Measurements from ENCODE around the gene UNC119B.
A peak's percentile ranks its signal among the peaks of the same experiment; 100 is the strongest.
"Not testable (repeated sequence)": the region's sequence is repeated elsewhere in the genome, so short reads cannot be mapped to it uniquely, and the experiment has no call there.

UNC119B gene

GRCh38 chr12:120725151-120725658, 14.9 kb downstream of the UNC119B start:
- DNase-seq (ENCODE audit: low read depth, low spot score): no peak
- TF ChIP-seq YY1 (IDR thresholded peaks at IDR 0.05; ENCODE audit: insufficient read depth, insufficient read length) (no peak), ZNF274 (IDR thresholded peaks at IDR 0.05; ENCODE audit: low read depth, low read length) (no peak), SUZ12 (IDR thresholded peaks at IDR 0.05; ENCODE audit: extremely low read depth, insufficient read depth, insufficient read length) (no peak)
- Histone ChIP-seq H3K36me3 (ENCODE audit: insufficient read depth, insufficient read length, low read length) (peaks cover 49% of the 10 kb centered on the region), H3K4me3 (ENCODE audit: insufficient read length, low read depth) (peak overlapping the region; percentile 66), H3K27me3 (ENCODE audit: insufficient read depth, insufficient read length) (peaks cover 16% of the 10 kb centered on the region), H3K9me3 (ENCODE audit: insufficient read depth, low read length) (no peaks in the 10 kb centered on the region), H3K4me1 (ENCODE audit: insufficient read depth, insufficient read length) (peaks cover 4% of the 10 kb centered on the region), H3K9ac (ENCODE audit: insufficient read length, low read depth) (peak overlapping the region; percentile 46)

- Histone ChIP-seq H3K9ac (ENCODE audit: insufficient read length, low read depth) (peak within 1 kb of the TSS; percentile 85), H3K9me3 (ENCODE audit: insufficient read depth, low read length) (no peaks in the 10 kb centered on the region), H3K4me3 (ENCODE audit: insufficient read length, low read depth) (peak within 1 kb of the TSS; percentile 66), H3K4me1 (ENCODE audit: insufficient read depth, insufficient read length) (peaks cover 4% of the 10 kb centered on the region), H3K27me3 (ENCODE audit: insufficient read depth, insufficient read length) (peaks cover 16% of the 10 kb centered on the region), H3K36me3 (ENCODE audit: insufficient read depth, insufficient read length, low read length) (peaks cover 47% of the 10 kb centered on the region)
- DNase-seq (ENCODE audit: low read depth, low spot score): peak; percentile 73
- TF ChIP-seq ZNF274 (IDR thresholded peaks at IDR 0.05; ENCODE audit: low read depth, low read length): no peak
- TF ChIP-seq YY1 (IDR thresholded peaks at IDR 0.05; ENCODE audit: insufficient read depth, insufficient read length): peak; percentile 16
These were observed 15.6 kb downstream of the UNC119B start, which contains the start of gene ACADS for GRCh38 chr12:120725659-120726509. Gene ACADS (plus strand): TSS chr12:120725826. CDS start chr12:120725886, 60 bp downstream.

GRCh38 chr12:120726510-120726793, 16.2 kb downstream of the UNC119B start:
- DNase-seq (ENCODE audit: low read depth, low spot score): no peak
- H3K9me3 ChIP-seq (ENCODE audit: insufficient read depth, low read length): no peaks in the 10 kb centered on the region
- H3K4me1 ChIP-seq (ENCODE audit: insufficient read depth, insufficient read length): peaks cover 4% of the 10 kb centered on the region
- no peak overlapping the region for H3K4me3 ChIP-seq (ENCODE audit: insufficient read length, low read depth)
- H3K36me3 ChIP-seq (ENCODE audit: insufficient read depth, insufficient read length, low read length): peaks cover 43% of the 10 kb centered on the region
- TF ChIP-seq ZNF274 (IDR thresholded peaks at IDR 0.05; ENCODE audit: low read depth, low read length) (no peak), SUZ12 (IDR thresholded peaks at IDR 0.05; ENCODE audit: extremely low read depth, insufficient read depth, insufficient read length) (no peak), YY1 (IDR thresholded peaks at IDR 0.05; ENCODE audit: insufficient read depth, insufficient read length) (no peak)
- H3K27me3 ChIP-seq (ENCODE audit: insufficient read depth, insufficient read length): peaks cover 16% of the 10 kb centered on the region
- no peak overlapping the region for H3K9ac ChIP-seq (ENCODE audit: insufficient read length, low read depth)

- Histone ChIP-seq H3K9me3 (ENCODE audit: insufficient read depth, low read length) (no peaks in the 10 kb centered on the region), H3K4me1 (ENCODE audit: insufficient read depth, insufficient read length) (peaks cover 4% of the 10 kb centered on the region), H3K4me3 (ENCODE audit: insufficient read length, low read depth) (no peak overlapping the region), H3K9ac (ENCODE audit: insufficient read length, low read depth) (no peak overlapping the region), H3K36me3 (ENCODE audit: insufficient read depth, insufficient read length, low read length) (peaks cover 38% of the 10 kb centered on the region), H3K27me3 (ENCODE audit: insufficient read depth, insufficient read length) (peaks cover 16% of the 10 kb centered on the region)
- DNase-seq (ENCODE audit: low read depth, low spot score): no peak
- TF ChIP-seq YY1 (IDR thresholded peaks at IDR 0.05; ENCODE audit: insufficient read depth, insufficient read length) (no peak), ZNF274 (IDR thresholded peaks at IDR 0.05; ENCODE audit: low read depth, low read length) (no peak), SUZ12 (IDR thresholded peaks at IDR 0.05; ENCODE audit: extremely low read depth, insufficient read depth, insufficient read length) (no peak)
These were observed 16.7 kb downstream of the UNC119B start for GRCh38 chr12:120726961-120727360.

GRCh38 chr12:120732198-120732597, 21.9 kb downstream of the UNC119B start:
- DNase-seq (ENCODE audit: low read depth, low spot score); H3K9ac ChIP-seq (ENCODE audit: insufficient read length, low read depth); H3K4me3 ChIP-seq (ENCODE audit: insufficient read length, low read depth); H3K4me1 ChIP-seq (ENCODE audit: insufficient read depth, insufficient read length); H3K27me3 ChIP-seq (ENCODE audit: insufficient read depth, insufficient read length); H3K9me3 ChIP-seq (ENCODE audit: insufficient read depth, low read length): not testable (repeated sequence)
- H3K36me3 ChIP-seq (ENCODE audit: insufficient read depth, insufficient read length, low read length): peaks cover 14% of the 10 kb centered on the region

- Histone ChIP-seq H3K9me3 (ENCODE audit: insufficient read depth, low read length) (peaks cover 5% of the 10 kb centered on the region; the same call in 1 of the 2 replicates), H3K9ac (ENCODE audit: insufficient read length, low read depth) (no peak overlapping the region), H3K27me3 (ENCODE audit: insufficient read depth, insufficient read length) (no peaks in the 10 kb centered on the region), H3K4me3 (ENCODE audit: insufficient read length, low read depth) (no peak overlapping the region), H3K36me3 (ENCODE audit: insufficient read depth, insufficient read length, low read length) (peaks cover 11% of the 10 kb centered on the region), H3K4me1 (ENCODE audit: insufficient read depth, insufficient read length) (peaks cover 2% of the 10 kb centered on the region)
- TF ChIP-seq ZNF274 (IDR thresholded peaks at IDR 0.05; ENCODE audit: low read depth, low read length) (no peak), YY1 (IDR thresholded peaks at IDR 0.05; ENCODE audit: insufficient read depth, insufficient read length) (no peak), SUZ12 (IDR thresholded peaks at IDR 0.05; ENCODE audit: extremely low read depth, insufficient read depth, insufficient read length) (no peak)
- no peak for DNase-seq (ENCODE audit: low read depth, low spot score)
These were observed 23.3 kb downstream of the UNC119B start for GRCh38 chr12:120733574-120733973.

- H3K9ac ChIP-seq (ENCODE audit: insufficient read length, low read depth): no peak overlapping the region
- no peaks in the 10 kb centered on the region for H3K27me3 ChIP-seq (ENCODE audit: insufficient read depth, insufficient read length)
- TF ChIP-seq SUZ12 (IDR thresholded peaks at IDR 0.05; ENCODE audit: extremely low read depth, insufficient read depth, insufficient read length) (no peak), ZNF274 (IDR thresholded peaks at IDR 0.05; ENCODE audit: low read depth, low read length) (no peak), YY1 (IDR thresholded peaks at IDR 0.05; ENCODE audit: insufficient read depth, insufficient read length) (no peak)
- DNase-seq (ENCODE audit: low read depth, low spot score): no peak
- peaks cover 5% of the 10 kb centered on the region; the same call in 1 of the 2 replicates for H3K9me3 ChIP-seq (ENCODE audit: insufficient read depth, low read length)
- H3K4me1 ChIP-seq (ENCODE audit: insufficient read depth, insufficient read length): peaks cover 2% of the 10 kb centered on the region
- H3K4me3 ChIP-seq (ENCODE audit: insufficient read length, low read depth): no peak overlapping the region
- peaks cover 13% of the 10 kb centered on the region for H3K36me3 ChIP-seq (ENCODE audit: insufficient read depth, insufficient read length, low read length)
These were observed 24.0 kb downstream of the UNC119B start for GRCh38 chr12:120734210-120734609.
